Ovary (tissue), 3 donors: Measurements from ENCODE around the gene ABI1.

Experiments used
- CTCF ChIP-seq, 3 donors: fragments of 450-650 bp in 2 of 3; fragments of 200-600 bp in 1 of 3; IDR thresholded peaks; one replicate each; pipeline versions ENCODE4 v1.5.1 to v1.8.0; 2016 to 2022; ENCODE audit warnings: antibody characterized with exemption in 3 of 3, mild to moderate bottlenecking in 1 of 3
- EP300 ChIP-seq: sonication (generic); formaldehyde crosslinking; IDR thresholded peaks from one replicate; pipeline ENCODE4 v1.6.1; 2017; ENCODE audit warnings: antibody characterized with exemption
- POLR2A ChIP-seq: fragments of 450-650 bp; IDR thresholded peaks from one replicate; pipeline ENCODE4 v1.6.1; 2017; ENCODE audit warnings: antibody characterized with exemption, mild to moderate bottlenecking, moderate library complexity
- donor health status: DM: no; HTN: no; CAD: no.

DNA sequence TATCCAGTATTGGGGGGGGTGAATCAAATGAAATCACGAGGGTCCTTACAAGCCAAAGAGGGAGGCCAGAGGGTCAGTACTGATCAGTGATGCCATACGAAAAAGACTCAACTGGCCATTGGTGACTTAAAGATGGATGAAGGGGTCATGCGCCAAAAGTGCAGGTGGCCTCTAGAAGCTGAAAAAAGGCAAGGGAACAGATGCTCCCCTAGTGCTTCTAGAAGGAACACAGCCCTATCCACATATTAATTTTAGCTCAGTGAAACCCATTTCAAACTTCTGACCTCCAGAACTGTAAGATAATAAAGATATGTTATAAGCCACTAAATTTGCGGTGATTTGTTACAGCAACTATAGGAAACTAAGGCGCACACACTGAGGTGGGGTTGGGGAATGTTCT is 62.5 kb downstream of the ABI1 start:
- TF ChIP-seq CTCF (IDR thresholded peaks at IDR 0.05) (no peak), POLR2A (no peak), EP300 (no peak)
